OCI-LY1 (cell line): Measurements from ENCODE around the gene SQOR.

Experiments used
- H2AFZ ChIP-seq: fragments of 200-600 bp; sonication (generic), shearing (Covaris generic); 2 replicates; pipeline ENCODE4 v1.6.0; 2014; ENCODE audit warnings: antibody characterized with exemption, mild to moderate bottlenecking, low read length
- H3F3A ChIP-seq: fragments of 200-600 bp; sonication (generic), shearing (Covaris generic); 2 replicates; pipeline ENCODE4 v1.6.0; 2014; ENCODE audit warnings: mild to moderate bottlenecking, antibody characterized with exemption, low read length, moderate library complexity; ENCODE audit not compliant: insufficient read depth
- H3K27ac ChIP-seq: fragments of 200-600 bp; sonication (generic); 2 replicates; pipeline ENCODE4 v1.5.1; 2014; ENCODE audit warnings: low read length, mixed run types, mild to moderate bottlenecking, low read depth; ENCODE audit not compliant: poor library complexity, severe bottlenecking
- H3K27me3 ChIP-seq: fragments of 200-600 bp; sonication (generic); 2 replicates; pipeline ENCODE4 v1.6.0; 2014; ENCODE audit warnings: antibody characterized with exemption, mild to moderate bottlenecking, low read length, moderate library complexity; ENCODE audit not compliant: insufficient read depth
- H3K36me3 ChIP-seq: fragments of 200-600 bp; sonication (generic); 2 replicates; pipeline ENCODE4 v1.6.1; 2014; ENCODE audit warnings: mild to moderate bottlenecking, antibody characterized with exemption, low read length, moderate library complexity, mixed read lengths; ENCODE audit not compliant: insufficient read depth
- H3K4me1 ChIP-seq: fragments of 200-600 bp; sonication (generic); 2 replicates; pipeline ENCODE4 v1.5.1; 2014; ENCODE audit warnings: mild to moderate bottlenecking, low read length, moderate library complexity; ENCODE audit not compliant: insufficient read depth, severe bottlenecking
- H3K4me2 ChIP-seq: fragments of 200-600 bp; sonication (generic), shearing (Covaris generic); 2 replicates; pipeline ENCODE4 v1.6.1; 2014; ENCODE audit warnings: low read length
- H3K4me3 ChIP-seq: fragments of 200-600 bp; sonication (generic); 2 replicates; pipeline ENCODE4 v1.5.1; 2014; ENCODE audit warnings: low read length, low read depth, mild to moderate bottlenecking, mixed read lengths; ENCODE audit not compliant: poor library complexity, severe bottlenecking
- H3K79me2 ChIP-seq: fragments of 200-600 bp; shearing (Covaris generic); 2 replicates; pipeline ENCODE4 v1.6.1; 2016; ENCODE audit warnings: mixed run types, low read length, mixed read lengths; ENCODE audit not compliant: insufficient read depth
- H3K9ac ChIP-seq: fragments of 200-600 bp; sonication (generic), shearing (Covaris generic); 2 replicates; pipeline ENCODE4 v1.6.1; 2014; ENCODE audit warnings: mild to moderate bottlenecking, low read length, mixed read lengths
- H3K9me2 ChIP-seq: fragments of 200-600 bp; sonication (generic), shearing (Covaris generic); 2 replicates; pipeline ENCODE4 v1.6.1; 2014; ENCODE audit warnings: low read depth, mild to moderate bottlenecking, low read length, mixed read lengths
- H3K9me3 ChIP-seq: fragments of 200-600 bp; shearing (Covaris generic); 2 replicates; pipeline ENCODE4 v1.6.1; 2014; ENCODE audit warnings: low read length, mixed read lengths
- H4K20me1 ChIP-seq: fragments of 200-600 bp; sonication (generic), shearing (Covaris generic); 2 replicates; pipeline ENCODE4 v1.6.0; 2016; ENCODE audit warnings: mild to moderate bottlenecking, low read length; ENCODE audit not compliant: insufficient read depth
- EZH2 ChIP-seq: fragments of 200-600 bp; sonication (generic), shearing (Covaris generic); IDR thresholded peaks from 2 replicates; pipeline ENCODE4 v1.8.0; 2017; ENCODE audit warnings: borderline replicate concordance, mixed run types, mild to moderate bottlenecking, antibody characterized with exemption, low read length, moderate library complexity, mixed read lengths
- TF ChIP-seq, protein P1 (sequence below): fragments of 200-600 bp; sonication (generic), shearing (Covaris generic); IDR thresholded peaks from 2 replicates; pipeline ENCODE4 v1.5.1; 2017; ENCODE audit warnings: mild to moderate bottlenecking, antibody characterized with exemption, low read length, moderate library complexity, mixed read lengths

SQOR gene

GRCh38 chr15:45701108-45701507, 66.3 kb downstream of the SQOR start:
- Histone ChIP-seq H3K27me3 (peaks cover 3% of the 10 kb centered on the region; the same call in 1 of the 2 replicates), H3K9ac (no peak overlapping the region), H4K20me1 (no peaks in the 10 kb centered on the region), H3K27ac (no peak overlapping the region), H3K36me3 (no peaks in the 10 kb centered on the region), H3K4me1 (peaks cover 5% of the 10 kb centered on the region), H3K9me2 (no peaks in the 10 kb centered on the region), H3K79me2 (no peaks in the 10 kb centered on the region), H3K4me2 (no peak overlapping the region), H3K4me3 (no peak overlapping the region), H3K9me3 (no peaks in the 10 kb centered on the region), H3F3A (no peaks in the 10 kb centered on the region), H2AFZ (no peak overlapping the region)
- no peak for TF ChIP-seq EZH2
- TF ChIP-seq, protein P1, sequence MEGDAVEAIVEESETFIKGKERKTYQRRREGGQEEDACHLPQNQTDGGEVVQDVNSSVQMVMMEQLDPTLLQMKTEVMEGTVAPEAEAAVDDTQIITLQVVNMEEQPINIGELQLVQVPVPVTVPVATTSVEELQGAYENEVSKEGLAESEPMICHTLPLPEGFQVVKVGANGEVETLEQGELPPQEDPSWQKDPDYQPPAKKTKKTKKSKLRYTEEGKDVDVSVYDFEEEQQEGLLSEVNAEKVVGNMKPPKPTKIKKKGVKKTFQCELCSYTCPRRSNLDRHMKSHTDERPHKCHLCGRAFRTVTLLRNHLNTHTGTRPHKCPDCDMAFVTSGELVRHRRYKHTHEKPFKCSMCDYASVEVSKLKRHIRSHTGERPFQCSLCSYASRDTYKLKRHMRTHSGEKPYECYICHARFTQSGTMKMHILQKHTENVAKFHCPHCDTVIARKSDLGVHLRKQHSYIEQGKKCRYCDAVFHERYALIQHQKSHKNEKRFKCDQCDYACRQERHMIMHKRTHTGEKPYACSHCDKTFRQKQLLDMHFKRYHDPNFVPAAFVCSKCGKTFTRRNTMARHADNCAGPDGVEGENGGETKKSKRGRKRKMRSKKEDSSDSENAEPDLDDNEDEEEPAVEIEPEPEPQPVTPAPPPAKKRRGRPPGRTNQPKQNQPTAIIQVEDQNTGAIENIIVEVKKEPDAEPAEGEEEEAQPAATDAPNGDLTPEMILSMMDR, result no peak

GRCh38 chr15:45702041-45702440, 67.2 kb downstream of the SQOR start:
- Histone ChIP-seq H3K9ac (no peak overlapping the region), H4K20me1 (no peaks in the 10 kb centered on the region), H3F3A (no peaks in the 10 kb centered on the region), H3K4me3 (no peak overlapping the region), H3K36me3 (no peaks in the 10 kb centered on the region), H3K9me2 (no peaks in the 10 kb centered on the region), H3K27me3 (peaks cover 3% of the 10 kb centered on the region; the same call in 1 of the 2 replicates), H2AFZ (no peak overlapping the region), H3K79me2 (no peaks in the 10 kb centered on the region), H3K27ac (no peak overlapping the region), H3K4me1 (peaks cover 5% of the 10 kb centered on the region), H3K4me2 (no peak overlapping the region), H3K9me3 (no peaks in the 10 kb centered on the region)
- TF ChIP-seq, protein P1, result no peak
- no peak for TF ChIP-seq EZH2

GRCh38 chr15:45703670-45704328, 69.0 kb downstream of the SQOR start:
- Histone ChIP-seq H3K79me2 (no peaks in the 10 kb centered on the region), H3K4me1 (peaks cover 5% of the 10 kb centered on the region), H3K27me3 (peaks cover 3% of the 10 kb centered on the region; the same call in 1 of the 2 replicates), H3K36me3 (no peaks in the 10 kb centered on the region), H2AFZ (no peak overlapping the region), H3F3A (no peaks in the 10 kb centered on the region), H3K4me2 (no peak overlapping the region), H3K9me2 (no peaks in the 10 kb centered on the region), H3K9me3 (no peaks in the 10 kb centered on the region), H3K9ac (no peak overlapping the region), H3K27ac (no peak overlapping the region), H4K20me1 (no peaks in the 10 kb centered on the region), H3K4me3 (no peak overlapping the region)
- TF ChIP-seq EZH2, result no peak
- TF ChIP-seq, protein P1, result no peak
